NCI-H510A treated with DMSO at 0.1 percent for 48 hours (cell line): ENCODE results near the gene PDGFA.
"Not testable (repeated sequence)": the region's sequence is repeated elsewhere in the genome, so short reads cannot be mapped to it uniquely, and the experiment has no call there.

Experiments used
- DNase-seq: peaks from one replicate; lab custom pipeline; 2025; lab: John Stamatoyannopoulos, UW

Gene PDGFA

DNA sequence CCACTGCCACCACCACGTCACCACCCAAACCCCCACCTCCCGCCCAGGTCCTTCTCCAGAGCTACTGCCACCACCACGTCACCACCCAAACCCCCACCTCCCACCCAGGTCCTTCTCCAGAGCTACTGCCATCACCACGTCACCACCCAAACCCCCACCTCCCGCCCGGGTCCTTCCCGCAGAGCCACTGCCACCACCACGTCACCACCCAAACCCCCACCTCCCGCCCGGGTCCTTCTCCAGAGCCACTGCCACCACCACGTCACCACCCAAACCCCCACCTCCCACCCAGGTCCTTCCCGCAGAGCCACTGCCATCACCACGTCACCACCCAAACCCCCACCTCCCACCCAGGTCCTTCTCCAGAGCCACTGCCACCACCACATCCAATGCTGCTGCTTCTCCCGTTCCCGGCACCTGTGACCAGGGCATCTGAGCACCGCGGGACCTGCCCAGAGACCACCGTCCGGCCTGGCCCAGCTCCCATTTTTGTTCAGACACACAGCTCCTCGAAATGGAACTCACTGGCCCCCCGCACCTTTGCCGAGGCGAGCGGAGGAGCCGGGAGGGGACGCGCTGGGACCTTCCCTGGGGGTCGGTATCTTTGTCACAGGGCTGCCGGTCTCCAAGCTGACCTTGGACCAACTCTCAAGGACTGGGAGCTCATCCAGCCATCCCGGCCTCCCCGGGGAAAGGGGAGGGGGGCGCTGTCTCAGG is 32.7 kb upstream of the PDGFA start:
- not testable (repeated sequence) for DNase-seq

- not testable (repeated sequence) for DNase-seq
Observed at GRCh38 chr7:551615-551970, 31.9 kb upstream of the PDGFA start.

DNA sequence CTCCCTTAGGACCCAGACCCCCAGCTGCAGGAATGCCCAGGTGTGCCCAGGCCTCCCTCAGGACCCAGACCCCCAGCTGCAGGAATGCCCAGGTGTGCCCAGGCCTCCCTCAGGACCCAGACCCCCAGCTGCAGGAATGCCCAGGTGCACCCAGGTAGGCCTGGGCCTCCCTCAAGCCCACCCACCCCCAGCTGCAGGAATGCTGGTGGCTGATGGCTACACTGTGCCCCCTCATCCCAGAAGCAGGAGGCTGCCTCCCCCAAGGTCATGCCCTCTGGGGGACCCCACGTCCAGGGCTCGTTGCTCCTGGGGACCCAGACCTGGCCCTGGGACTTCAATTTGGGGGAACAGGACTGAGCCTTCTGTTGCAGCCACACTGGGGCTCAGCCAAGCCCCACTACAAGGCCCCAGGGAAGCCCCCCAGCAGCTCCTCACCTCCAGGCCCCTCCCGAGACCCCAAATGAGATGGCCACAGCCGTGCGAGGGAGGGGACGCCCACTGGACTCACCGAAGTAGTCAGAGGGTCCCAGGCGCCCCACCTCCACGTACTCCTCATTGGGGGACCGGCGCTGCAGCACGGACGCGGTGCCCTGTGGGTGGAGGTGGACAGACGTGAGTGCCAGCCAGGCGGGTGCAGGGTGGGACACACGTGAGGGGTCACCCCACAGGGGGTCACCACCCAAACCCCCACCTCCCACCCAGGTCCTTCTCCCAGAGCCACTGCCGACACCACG is 31.4 kb upstream of the PDGFA start:
- no peak for DNase-seq

GRCh38 chr7:549891-550625 is 30.4 kb upstream of the PDGFA start:
- no peak for DNase-seq

DNA sequence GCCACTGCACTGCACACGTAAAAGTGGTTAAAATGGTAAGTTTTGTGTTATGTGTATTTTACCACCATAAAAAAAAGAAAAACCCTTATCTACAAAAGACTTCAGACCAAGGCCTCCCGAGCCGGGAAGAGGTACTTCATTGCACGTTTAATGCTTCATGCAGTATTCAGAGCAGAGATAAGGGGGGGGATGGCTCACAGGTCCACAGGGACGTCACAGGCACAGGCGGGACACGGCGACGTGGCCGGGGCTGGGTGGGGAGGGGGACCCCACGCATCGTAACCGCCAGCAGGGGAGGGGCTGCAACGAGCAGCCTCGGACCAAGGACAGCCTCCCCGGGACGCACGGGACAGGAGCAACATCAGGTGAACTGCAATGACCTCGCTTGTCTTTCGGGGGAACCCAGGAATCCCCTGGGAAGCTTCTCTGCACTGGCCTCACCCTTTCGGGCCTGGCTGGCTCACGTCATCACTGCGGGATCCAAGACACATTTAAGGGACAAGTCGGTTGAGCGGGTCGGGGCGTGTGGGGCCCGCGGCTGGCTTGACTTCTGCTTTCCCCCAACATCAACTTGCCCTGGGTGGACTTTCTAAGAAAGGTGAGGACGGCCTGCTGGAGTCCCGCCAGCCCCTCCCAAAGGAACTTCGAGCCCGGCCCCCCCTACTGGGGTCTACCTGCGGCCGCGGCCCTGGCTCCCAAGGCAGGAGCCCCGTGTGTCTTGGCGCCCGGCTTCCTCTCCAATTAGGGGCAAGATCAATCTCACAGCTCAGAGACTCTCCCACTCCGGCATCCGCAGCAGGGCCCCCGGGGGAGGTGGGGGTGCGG is 29.6 kb upstream of the PDGFA start:
- no peak for DNase-seq

DNA sequence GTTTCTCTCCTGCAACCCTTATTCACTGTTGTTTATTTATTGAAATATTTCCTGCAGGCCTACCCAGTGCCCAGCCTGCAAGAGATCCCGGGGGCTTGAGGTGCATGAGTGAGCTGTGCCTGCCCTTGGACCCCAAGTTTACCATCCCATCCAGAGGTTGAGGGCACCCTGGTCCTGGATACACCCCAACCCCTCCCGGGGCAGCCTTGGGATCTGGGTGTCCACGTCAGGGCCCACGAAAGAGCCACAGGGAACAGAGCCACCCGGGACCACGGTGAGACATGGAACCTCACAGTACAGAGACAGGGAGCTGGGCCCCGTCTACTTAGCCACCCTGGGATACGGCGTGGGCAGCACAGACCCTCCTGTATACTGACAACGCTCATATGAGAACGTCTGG is 28.8 kb upstream of the PDGFA start:
- DNase-seq: no peak

GRCh38 chr7:545470-545869 is 25.8 kb upstream of the PDGFA start:
- no peak for DNase-seq

- no peak for DNase-seq
Observed at GRCh38 chr7:544338-545221, 24.9 kb upstream of the PDGFA start.

GRCh38 chr7:543501-544337 is 24.1 kb upstream of the PDGFA start:
- no peak for DNase-seq

- no peak for DNase-seq
Observed at GRCh38 chr7:542713-543500, 23.3 kb upstream of the PDGFA start.

DNA sequence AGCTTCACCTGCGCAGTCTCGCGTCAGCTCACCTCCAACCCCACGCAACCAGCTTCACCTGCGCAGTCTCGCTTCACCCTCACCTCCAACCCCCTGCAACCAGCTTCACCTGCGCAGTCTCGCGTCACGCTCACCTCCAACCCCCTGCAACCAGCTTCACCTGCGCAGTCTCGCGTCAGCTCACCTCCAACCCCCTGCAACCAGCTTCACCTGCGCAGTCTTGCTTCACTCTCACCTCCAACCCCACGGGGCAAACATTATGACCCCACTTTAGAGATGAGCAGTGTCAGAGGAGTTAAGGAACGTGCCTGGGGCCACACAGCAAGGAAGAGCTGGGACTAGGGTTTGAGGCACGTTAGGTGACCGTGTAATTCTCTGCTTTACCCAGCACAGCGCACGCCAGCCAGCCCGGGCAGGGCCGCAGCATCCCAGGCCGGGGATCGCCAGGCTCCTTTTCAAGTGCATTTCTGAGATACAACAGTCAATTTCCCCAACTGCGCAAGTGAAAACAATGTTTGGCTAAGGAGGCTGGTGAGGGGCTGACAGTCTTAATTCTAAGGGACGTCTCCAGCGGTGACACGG is 22.6 kb upstream of the PDGFA start:
- DNase-seq: no peak

DNA sequence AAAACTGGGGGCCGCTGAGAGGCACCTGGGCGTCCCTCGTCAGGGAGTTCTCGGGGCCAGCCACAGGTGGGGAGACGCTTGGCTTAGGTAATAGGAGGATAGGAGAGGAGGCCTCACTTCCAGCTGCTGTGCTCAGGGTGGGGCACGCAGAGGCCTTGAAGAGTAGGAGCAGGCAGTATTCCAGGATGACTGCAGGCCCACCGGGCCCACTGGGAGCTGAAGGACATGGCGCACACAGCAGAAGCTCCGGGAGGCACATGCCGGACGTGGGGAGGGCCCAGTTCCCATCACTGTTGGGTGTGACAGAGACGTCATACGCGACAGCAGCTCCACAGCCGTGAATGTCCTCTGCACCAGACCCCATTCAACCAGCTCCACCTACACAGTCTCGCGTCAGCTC is 22.0 kb upstream of the PDGFA start:
- DNase-seq: no peak

DNA sequence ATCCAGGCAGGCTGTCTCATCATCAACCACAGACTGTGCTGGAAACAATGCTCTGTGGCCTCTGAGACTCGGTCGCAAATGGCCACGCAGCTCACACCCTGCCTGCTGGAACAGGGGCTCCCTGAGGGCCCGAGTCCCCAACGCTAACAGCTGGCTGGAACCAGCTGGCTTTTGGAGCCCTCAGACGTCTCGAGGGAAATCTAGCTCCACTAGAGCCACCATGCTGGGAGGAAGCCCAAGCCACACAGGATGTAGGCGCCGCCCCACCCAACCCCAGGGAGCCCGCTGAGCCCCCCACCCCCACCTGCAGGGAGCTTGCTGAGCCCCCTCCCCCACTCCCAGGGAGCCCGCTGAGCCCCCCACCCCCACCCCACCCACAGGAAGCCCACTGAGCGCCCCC is 21.4 kb upstream of the PDGFA start:
- DNase-seq: no peak

DNA sequence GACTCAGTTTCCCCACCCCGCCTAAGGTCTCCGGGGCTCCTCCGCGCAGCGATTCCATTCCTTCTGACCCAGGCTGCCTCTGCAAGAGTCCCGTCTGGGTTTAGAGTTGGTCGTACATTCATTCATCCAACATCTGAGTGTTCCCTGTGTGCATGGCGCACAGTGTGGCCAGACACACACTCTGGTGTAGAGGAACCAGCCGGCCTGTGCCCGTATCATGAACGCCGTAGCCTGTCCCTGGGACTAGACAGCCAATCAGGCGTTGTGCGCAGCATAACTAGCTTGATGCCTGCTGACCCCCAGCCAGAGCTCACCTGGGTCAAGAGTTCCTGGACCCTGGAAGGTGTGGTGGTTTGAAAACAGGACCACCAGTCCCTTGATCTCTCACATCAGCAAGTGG is 20.9 kb upstream of the PDGFA start:
- no peak for DNase-seq

GRCh38 chr7:539731-540411 is 20.2 kb upstream of the PDGFA start:
- DNase-seq: no peak

GRCh38 chr7:538764-539685 is 19.4 kb upstream of the PDGFA start:
- no peak for DNase-seq

DNA sequence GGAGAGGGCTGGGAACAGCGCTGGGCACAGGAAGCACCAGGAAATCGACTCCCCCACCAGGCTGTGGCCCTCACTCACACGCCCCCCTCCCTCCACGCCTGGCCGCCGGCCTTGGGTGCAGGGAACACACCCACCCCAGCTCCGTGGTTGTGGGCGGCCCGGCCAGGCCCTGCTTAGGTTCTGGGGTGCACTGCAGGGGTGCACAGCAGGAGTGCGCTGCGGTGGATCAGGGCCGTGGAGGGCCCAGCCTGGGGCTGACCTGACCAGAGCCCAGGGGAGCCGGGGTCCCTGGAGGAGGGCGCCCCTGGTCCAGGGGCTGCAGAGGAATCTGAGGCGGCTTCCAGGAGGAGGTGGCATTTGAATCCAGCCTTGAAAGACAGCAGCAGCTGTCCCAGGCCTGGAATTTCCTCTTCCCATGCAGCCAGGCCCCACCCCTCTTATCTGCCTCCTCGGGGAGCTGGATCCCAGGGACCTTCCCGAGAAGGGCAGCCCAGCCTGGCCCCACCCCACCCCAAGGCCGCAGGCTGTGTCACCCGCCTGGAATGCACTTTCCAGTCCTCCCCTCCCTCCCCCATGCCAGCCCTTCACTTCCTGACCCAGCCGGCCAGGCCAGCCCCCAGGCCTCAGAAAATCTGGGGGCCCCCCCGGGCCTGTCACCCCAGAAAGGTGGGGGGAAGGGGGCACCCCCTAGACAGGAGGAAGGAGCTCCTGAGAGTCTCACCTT is 18.4 kb upstream of the PDGFA start:
- DNase-seq: no peak
